ENCODE results near the gene ANKRD39. TPM values are rescaled to one million over a fixed set of nuclear protein-coding genes. Genes with fewer than 3 reads are reported as not detected.

The ANKRD39 gene
- total RNA-seq, 2 donors from 2014 or later = 11.9 to 12.4 TPM

- DNase-seq (no peak), ATAC-seq (no peak)
- intact Hi-C loops (cut with DNase I) = loop anchor here in 1 of 2 donors (10.0 kb wide), 1 partner anchor 185 kb away; the partner anchor contains the start of gene KANSL3
These were observed 37.8 kb downstream of the ANKRD39 start for GRCh38 chr2:96819876-96820511.

- ATAC-seq = no peak
- no peak for DNase-seq
- intact Hi-C loops (cut with DNase I) = loop anchor here in 1 of 2 donors (10.0 kb wide), 1 partner anchor 185 kb away; the partner anchor contains the start of gene KANSL3
These were observed 38.5 kb downstream of the ANKRD39 start for GRCh38 chr2:96819128-96819875.

GRCh38 chr2:96817882-96818281, 39.9 kb downstream of the ANKRD39 start:
- intact Hi-C loops (cut with DNase I) = loop anchor here in 1 of 2 donors (10.0 kb wide), 1 partner anchor 183 kb away; the partner anchor contains the start of gene KANSL3
- ATAC-seq (no peak), DNase-seq (no peak)

DNA sequence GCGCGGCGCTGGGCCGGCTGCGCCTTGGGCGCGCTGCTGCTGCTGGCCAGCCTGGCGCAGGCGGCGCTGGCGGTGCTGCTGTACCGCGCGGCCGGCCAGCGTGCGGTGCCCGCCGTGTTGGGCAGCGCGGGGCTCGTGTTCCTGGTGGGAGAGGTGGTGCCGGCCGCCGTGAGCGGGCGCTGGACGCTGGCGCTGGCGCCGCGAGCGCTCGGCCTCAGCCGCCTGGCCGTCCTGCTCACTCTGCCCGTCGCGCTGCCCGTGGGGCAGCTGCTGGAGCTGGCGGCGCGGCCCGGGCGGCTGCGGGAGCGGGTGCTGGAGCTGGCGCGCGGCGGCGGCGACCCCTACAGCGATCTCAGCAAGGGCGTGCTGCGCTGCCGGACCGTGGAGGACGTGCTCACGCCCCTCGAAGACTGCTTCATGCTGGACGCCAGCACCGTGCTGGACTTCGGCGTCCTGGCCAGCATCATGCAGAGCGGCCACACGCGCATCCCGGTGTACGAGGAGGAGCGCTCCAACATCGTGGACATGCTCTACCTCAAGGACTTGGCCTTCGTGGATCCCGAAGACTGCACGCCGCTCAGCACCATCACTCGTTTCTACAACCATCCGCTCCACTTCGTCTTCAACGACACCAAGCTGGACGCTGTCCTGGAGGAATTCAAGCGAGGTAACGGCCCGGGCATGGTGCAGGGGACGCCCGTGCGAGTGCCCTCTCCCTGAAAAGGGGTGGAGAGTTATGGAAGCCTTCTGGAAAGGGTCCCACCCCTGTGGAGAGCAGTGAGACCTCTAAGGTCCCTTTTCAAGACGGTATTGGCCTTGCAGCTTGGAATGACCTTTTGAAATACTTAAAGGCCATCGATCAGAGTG, 40.7 kb downstream of the ANKRD39 start:
- peak in 1 of 2 donors; percentile 35 for ATAC-seq
- peak; percentile 59 for DNase-seq
- intact Hi-C loops (cut with DNase I) = loop anchor here in 1 of 2 donors (10.0 kb wide), 1 partner anchor 182 kb away; the partner anchor contains the start of gene KANSL3

DNA sequence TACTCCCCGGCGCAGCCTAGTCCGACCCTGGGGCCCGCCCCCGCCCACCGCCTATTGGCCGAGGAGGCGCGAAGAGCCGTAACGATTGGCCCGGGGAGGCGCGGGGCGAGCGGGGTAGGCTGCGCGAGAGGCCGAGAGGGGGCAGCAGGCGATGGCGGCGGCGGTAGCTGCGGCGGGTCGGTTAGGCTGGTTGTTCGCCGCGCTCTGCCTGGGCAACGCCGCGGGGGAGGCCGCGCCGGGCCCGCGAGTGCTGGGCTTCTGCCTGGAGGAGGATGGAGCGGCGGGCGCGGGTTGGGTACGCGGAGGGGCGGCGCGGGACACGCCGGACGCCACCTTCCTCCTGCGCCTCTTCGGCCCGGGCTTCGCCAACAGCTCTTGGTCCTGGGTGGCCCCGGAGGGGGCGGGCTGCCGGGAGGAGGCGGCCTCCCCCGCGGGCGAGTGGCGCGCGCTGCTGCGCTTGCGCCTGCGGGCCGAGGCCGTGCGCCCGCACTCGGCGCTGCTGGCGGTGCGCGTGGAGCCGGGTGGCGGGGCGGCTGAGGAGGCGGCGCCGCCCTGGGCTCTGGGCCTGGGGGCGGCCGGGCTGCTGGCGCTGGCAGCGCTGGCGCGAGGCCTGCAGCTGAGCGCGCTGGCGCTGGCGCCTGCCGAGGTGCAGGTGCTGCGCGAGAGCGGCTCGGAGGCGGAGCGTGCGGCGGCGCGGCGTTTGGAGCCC, 41.5 kb downstream of the ANKRD39 start, which contains the start of gene CNNM3:
CNNM3 (plus strand) TSS at position 142 of the 709 bp plus-strand sequence; CDS start at position 152, 10 bp downstream.
- ATAC-seq (peak; percentile 97), DNase-seq (peak; percentile 98)
- intact Hi-C loops (cut with DNase I) = loop anchor here in 1 of 2 donors (10.0 kb wide), 1 partner anchor 181 kb away; the partner anchor contains the start of gene KANSL3

DNA sequence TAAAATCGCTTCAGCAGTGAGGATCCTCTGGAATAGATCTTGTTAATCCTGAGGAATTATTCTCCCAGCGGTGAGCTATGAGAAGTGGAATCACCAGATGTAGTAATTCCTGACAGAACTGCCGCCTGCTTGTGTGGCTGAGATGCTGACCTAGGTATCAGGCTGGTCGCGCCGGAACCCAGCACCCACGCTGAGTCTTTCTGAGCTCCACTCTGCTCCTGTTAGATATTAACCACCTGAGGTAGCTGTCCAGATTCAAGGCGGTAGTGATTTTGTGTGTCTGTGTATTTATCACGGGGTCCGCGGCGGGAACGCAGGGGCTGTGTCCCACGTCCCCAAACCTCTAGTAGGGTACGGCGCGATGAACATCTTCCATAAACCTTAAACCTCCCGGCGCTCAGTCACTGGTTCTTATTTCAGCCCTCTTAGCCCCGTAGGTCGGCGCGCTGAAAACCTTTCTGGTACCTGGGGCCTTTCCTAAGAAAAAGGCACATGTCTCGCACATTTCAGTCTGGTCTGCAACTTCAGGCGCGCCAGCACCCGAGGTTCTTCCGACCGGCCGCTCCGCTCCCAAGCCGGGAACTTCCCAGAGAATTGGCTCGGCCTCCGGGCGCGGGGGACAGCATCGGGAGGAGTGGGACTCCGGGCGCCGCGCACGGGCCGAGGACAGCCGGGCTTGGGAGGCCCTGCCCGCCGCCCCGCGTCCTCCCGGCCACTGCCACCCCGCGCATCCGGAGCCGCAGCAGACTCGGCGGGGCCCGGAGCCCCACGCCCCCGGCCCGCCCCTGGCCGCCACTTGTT, 42.3 kb downstream of the ANKRD39 start:
- no peak for ATAC-seq
- intact Hi-C loops (cut with DNase I) = loop anchor here in 1 of 2 donors (10.0 kb wide), 1 partner anchor 181 kb away; the partner anchor contains the start of gene KANSL3
- no peak for DNase-seq

- no peak for ATAC-seq
- intact Hi-C loops (cut with DNase I) = loop anchor here in 1 of 2 donors (10.0 kb wide), 1 partner anchor 179 kb away; the partner anchor contains the start of gene KANSL3
These were observed 44.2 kb downstream of the ANKRD39 start for GRCh38 chr2:96813656-96814055.

GRCh38 chr2:96811917-96812316, 45.9 kb downstream of the ANKRD39 start:
- intact Hi-C loops (cut with DNase I) = loop anchor here in 1 of 2 donors (10.0 kb wide), 1 partner anchor 177 kb away; the partner anchor contains the start of gene KANSL3
- peak; percentile 77 for DNase-seq
- peak in 1 of 2 donors; percentile 25 for ATAC-seq

More at GRCh38 chr2:96813656-96814055, 44.2 kb downstream of the ANKRD39 start:
- no peak for DNase-seq

DNA sequence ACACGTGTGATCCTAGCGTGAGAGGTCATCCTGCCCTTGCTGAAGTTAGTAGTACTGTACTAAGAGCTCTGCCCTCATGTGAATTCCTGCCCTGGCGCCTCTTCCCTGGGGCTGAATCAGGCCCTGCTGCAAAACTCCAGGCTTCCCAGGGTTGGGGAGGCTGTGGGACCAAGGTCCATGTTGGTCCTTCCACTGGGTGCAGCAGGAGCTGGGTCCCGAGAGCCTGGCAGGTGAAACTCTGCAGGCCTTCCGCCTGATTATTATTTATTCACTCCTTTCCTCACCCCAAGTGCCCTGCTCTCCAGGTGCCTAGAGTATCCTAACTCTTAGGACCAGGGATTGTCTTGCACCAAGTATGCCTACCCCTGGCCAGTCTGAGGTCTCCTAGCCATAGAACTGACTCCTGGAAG, 47.0 kb downstream of the ANKRD39 start:
- intact Hi-C loops (cut with DNase I) = loop anchor here in 1 of 2 donors (10.0 kb wide), 1 partner anchor 176 kb away; the partner anchor contains the start of gene KANSL3
- ATAC-seq = no peak
- DNase-seq = no peak

DNA sequence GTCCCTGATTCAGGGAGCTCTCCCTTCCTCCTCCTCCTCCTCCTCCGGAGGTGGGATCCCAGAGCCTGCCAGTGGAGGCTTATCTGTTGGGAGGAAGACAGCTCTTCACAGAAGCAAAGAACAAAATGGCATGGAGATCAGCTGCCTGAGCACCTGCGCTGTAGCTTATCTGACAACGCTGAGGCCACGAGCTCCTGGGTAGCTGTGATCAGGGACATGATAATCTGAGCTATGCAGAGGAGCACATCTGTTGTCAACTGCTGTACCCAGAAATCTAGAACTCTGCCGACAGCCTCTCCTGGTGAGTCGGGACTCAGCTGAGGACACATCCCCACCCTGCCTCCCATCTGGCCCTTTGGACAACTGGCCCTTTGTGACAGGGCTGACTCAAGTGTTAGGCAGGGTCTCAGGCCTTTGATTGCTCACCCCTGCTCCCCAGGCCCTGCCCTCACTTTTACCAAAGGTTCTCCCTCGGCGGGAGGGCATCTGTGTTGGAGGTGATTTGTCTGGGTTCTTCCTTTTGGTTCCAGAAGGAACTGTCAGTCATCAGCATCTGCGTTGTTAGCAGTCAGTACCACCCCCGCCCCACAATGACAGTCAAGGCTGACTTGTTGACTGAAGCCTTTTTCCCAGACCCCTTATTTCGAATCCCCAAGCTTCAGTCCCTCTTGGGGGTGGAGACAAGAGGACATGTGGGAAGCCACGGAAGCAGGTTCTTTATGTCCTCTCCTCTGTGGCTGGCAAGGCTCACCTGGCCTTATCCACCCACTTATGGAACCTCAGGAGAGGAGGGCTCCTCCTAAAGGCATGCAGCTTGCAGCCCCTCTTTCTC, 47.6 kb downstream of the ANKRD39 start:
- ATAC-seq (peak in 1 of 2 donors; percentile 18), DNase-seq (no peak)
- intact Hi-C loops (cut with DNase I) = loop anchor here (10.0 kb wide), 2 partner anchors 55 to 175 kb away; partner anchors contain the start of gene KANSL3 (in 1 of the 2)

DNA sequence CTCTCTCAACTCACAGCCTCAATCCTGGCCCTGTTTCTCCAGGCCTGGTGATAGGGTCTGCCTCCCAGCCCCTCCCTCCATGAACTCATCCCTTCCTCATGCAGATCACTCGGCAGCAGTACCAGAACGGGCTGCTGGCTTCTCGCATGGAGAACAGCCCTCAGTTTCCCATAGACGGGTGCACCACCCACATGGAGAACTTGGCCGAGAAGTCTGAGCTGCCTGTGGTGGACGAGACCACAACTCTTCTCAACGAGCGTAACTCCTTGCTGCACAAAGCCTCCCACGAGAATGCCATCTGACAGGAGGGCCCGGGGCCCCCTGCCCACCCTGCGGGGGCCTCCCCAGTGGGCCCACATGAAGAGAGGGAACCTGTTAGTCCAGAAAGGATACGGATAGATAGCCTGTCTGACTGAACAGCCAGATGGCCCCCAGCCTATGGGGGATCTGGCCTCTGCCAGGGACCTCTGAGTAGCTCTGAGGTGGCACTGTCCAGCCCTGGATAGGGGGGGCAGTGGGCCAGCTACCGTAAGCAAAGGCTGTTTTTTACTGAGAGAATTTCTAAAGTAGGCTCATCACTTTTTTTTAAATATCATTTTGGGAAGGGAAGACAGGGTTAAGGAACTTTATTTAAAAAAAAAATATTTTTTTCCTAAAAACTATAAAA, 48.5 kb downstream of the ANKRD39 start:
- DNase-seq = no peak
- peak in 1 of 2 donors; percentile 18 for ATAC-seq
- intact Hi-C loops (cut with DNase I) = loop anchor here in 1 of 2 donors (10.0 kb wide), 1 partner anchor 55 kb away; no protein-coding TSS in a partner anchor

DNA sequence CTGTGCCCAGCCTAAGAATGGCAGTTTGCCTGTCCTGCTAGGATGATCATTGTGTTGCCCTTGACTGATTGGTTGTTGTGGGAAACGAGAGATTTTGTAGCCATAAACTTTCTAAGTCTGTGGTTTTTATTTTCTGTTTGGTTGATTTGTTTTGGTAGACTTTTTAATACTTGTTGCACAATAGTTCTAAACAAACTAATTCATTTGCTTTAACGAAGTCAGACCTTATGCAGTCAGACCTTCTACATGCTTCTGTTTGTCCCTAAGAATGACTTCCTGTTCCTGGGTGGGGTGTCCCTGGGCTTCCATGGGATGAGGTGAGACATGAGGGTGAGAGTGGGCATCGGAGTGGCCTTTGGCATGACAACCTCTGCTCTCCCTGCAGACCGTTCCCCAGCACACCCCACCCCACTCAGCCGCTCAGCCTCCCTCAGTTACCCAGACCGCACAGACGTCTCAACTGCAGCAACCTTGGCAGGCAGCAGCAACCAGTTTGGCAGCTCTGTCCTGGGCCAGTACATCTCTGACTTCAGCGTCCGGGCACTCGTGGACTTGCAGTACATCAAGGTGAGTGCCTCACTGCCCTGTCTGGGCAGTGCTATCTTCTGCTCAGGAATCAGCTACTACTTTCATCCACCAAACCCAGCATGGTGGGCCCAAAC, 49.5 kb downstream of the ANKRD39 start:
- ATAC-seq = no peak
- intact Hi-C loops (cut with DNase I) = loop anchor here in 1 of 2 donors (10.0 kb wide), 1 partner anchor 54 kb away; no protein-coding TSS in a partner anchor
- no peak for DNase-seq

GRCh38 chr2:96807127-96807471, 50.7 kb downstream of the ANKRD39 start:
- intact Hi-C loops (cut with DNase I) = loop anchor here in 1 of 2 donors (10.0 kb wide), 1 partner anchor 52 kb away; no protein-coding TSS in a partner anchor
- ATAC-seq (no peak), DNase-seq (no peak)

- ATAC-seq = peak in 1 of 2 donors; percentile 31
- intact Hi-C loops (cut with DNase I) = loop anchor here in 1 of 2 donors (10.0 kb wide), 1 partner anchor 52 kb away; no protein-coding TSS in a partner anchor
- no peak for DNase-seq
These were observed 51.2 kb downstream of the ANKRD39 start for GRCh38 chr2:96806468-96807126.
